Measurements from ENCODE around the gene SON.

- TF ChIP-seq EP300 (IDR thresholded peaks at IDR 0.05) = no peak
- no peak for TF ChIP-seq CTCF (IDR thresholded peaks at IDR 0.05)
- TF ChIP-seq POLR2A (IDR thresholded peaks at IDR 0.05; ENCODE audit: low read depth) = no peak
Measured at GRCh38 chr21:33622253-33622652, 79.4 kb downstream of the SON start.

Data from esophagus muscularis mucosa (tissue), 4 donors.